WERI-Rb-1 (cell line): ENCODE data around the gene GRB7.

Source experiments
- DNase-seq: peaks from one replicate; pipeline ENCODE4 v3.0.0-alpha.2; 2020
- H3K27ac ChIP-seq: fragments of 250-450 bp; sonication (Bioruptor Pico); 2 replicates; pipeline ENCODE4 v1.5.1; 2020; ENCODE audit warnings: mild to moderate bottlenecking, moderate library complexity
- H3K27me3 ChIP-seq: fragments of 250-450 bp; sonication (Bioruptor Pico); 2 replicates; pipeline ENCODE4 v1.5.1; 2021; ENCODE audit warnings: mild to moderate bottlenecking, low read depth, moderate library complexity; ENCODE audit not compliant: insufficient read depth, severe bottlenecking
- H3K36me3 ChIP-seq: fragments of 250-450 bp; sonication (Bioruptor Pico); 2 replicates; pipeline ENCODE4 v1.5.1; 2020; ENCODE audit warnings: mild to moderate bottlenecking, moderate library complexity
- H3K4me3 ChIP-seq: 2 replicates; pipeline ENCODE4 v1.5.1; 2011; ENCODE audit warnings: low read depth, mild to moderate bottlenecking, control low read depth, low read length
- H3K9me3 ChIP-seq: fragments of 250-450 bp; sonication (Bioruptor Pico); 2 replicates; pipeline ENCODE4 v1.5.1; 2021; ENCODE audit warnings: mild to moderate bottlenecking, moderate library complexity; ENCODE audit not compliant: severe bottlenecking
- TF ChIP-seq, protein P1 (sequence below): IDR thresholded peaks from 2 replicates; pipeline ENCODE4 v1.5.1; 2011; ENCODE audit warnings: low read depth, mild to moderate bottlenecking, control low read depth, inconsistent platforms, low read length

GRB7 gene

DNA sequence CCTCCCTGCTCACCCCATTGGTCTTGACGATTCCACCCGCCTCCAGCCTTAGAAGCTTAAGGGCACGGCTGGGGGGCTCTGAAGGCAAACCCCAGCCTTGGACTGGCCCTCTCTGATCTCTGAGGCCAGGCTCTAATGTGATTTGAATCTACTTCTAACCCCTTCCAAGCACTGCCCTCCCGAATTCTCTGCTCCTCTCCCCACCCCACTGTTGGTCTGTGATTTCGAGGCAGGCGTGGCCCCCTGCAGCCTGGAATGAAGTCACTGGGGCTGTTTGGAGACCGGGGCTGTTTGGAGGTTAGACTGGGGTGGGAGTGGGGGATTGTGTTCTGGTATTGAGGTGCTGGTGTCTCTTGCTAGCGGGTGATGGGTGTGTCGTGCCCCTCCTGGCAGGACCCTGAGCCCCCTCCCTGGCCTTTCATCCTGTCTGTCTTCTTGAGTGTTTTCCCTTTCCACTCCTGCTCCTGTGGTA lies 2.2 kb downstream of the GRB7 start:
- no peak for DNase-seq
- Histone ChIP-seq H3K27ac (no peak overlapping the region; the same call in 1 of the 2 replicates), H3K4me3 (no peak overlapping the region), H3K9me3 (no peaks in the 10 kb centered on the region), H3K36me3 (no peaks in the 10 kb centered on the region), H3K27me3 (no peaks in the 10 kb centered on the region)
- TF ChIP-seq, protein P1, sequence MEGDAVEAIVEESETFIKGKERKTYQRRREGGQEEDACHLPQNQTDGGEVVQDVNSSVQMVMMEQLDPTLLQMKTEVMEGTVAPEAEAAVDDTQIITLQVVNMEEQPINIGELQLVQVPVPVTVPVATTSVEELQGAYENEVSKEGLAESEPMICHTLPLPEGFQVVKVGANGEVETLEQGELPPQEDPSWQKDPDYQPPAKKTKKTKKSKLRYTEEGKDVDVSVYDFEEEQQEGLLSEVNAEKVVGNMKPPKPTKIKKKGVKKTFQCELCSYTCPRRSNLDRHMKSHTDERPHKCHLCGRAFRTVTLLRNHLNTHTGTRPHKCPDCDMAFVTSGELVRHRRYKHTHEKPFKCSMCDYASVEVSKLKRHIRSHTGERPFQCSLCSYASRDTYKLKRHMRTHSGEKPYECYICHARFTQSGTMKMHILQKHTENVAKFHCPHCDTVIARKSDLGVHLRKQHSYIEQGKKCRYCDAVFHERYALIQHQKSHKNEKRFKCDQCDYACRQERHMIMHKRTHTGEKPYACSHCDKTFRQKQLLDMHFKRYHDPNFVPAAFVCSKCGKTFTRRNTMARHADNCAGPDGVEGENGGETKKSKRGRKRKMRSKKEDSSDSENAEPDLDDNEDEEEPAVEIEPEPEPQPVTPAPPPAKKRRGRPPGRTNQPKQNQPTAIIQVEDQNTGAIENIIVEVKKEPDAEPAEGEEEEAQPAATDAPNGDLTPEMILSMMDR: no peak

DNA sequence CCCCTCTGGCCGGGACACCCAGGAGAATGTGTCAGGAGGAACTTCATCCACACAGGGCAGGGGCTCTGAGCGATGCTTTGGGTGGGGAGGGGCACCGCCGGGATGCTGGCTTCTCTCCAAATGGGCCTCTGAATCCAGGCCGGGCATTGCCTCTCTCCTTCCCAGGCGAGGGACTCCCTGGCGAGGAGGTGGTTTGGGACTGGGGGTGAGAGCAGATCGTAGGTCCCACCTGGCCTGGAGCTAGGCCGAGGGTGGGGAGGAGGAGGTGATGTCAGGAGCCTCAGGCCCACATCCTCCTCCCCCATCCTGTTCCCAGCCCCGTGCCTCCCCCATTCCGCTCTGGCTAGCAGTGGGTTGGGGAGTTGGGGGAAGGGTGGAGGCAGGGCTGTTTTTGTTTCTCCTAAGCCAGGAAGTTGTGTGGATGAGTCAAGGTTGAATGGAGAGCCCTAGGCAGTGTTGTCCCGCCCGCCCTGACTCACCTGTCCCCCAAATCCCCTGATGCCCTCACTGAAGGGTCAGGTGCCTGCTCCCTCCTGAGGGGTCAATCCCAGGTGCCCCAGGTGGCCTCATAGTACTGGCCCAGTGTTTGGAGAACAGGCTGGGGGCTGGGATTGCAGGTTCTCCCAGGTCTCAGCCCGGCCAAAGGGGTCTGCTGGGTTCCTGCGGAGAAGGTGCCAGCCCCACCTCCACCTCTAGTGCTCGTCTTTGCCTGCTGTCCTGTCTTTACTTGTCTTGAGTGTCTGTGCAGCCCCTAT lies 2.8 kb downstream of the GRB7 start:
- Histone ChIP-seq H3K9me3 (no peaks in the 10 kb centered on the region), H3K27me3 (no peaks in the 10 kb centered on the region), H3K27ac (no peak overlapping the region), H3K4me3 (no peak overlapping the region), H3K36me3 (no peaks in the 10 kb centered on the region)
- no peak for DNase-seq
- TF ChIP-seq, protein P1: no peak

DNA sequence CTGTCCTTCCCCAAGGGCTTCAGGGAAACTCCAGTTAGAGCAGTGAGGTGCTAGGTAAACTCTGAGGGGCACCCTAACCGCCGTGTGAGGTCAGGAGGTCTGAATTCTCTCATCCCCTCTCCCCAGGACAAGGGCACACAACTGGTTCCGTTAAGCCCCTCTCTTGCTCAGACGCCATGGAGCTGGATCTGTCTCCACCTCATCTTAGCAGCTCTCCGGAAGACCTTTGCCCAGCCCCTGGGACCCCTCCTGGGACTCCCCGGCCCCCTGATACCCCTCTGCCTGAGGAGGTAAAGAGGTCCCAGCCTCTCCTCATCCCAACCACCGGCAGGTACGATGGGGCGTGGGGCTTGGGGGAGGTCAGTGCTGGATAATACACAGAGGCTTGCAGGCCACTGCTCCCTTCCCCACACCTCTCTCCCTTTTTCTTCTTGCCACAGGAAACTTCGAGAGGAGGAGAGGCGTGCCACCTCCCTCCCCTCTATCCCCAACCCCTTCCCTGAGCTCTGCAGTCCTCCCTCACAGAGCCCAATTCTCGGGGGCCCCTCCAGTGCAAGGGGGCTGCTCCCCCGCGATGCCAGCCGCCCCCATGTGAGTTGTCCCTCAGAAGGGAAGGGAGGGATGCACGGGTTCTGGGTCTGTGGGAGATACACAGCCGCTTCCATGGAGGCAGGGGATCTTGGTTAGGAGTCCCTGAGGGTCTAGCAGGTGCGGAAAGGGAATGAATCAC lies 4.6 kb downstream of the GRB7 start:
- TF ChIP-seq, protein P1: no peak
- Histone ChIP-seq H3K27me3 (no peaks in the 10 kb centered on the region), H3K4me3 (no peak overlapping the region), H3K27ac (no peak overlapping the region), H3K36me3 (no peaks in the 10 kb centered on the region), H3K9me3 (no peaks in the 10 kb centered on the region)
- DNase-seq: no peak

DNA sequence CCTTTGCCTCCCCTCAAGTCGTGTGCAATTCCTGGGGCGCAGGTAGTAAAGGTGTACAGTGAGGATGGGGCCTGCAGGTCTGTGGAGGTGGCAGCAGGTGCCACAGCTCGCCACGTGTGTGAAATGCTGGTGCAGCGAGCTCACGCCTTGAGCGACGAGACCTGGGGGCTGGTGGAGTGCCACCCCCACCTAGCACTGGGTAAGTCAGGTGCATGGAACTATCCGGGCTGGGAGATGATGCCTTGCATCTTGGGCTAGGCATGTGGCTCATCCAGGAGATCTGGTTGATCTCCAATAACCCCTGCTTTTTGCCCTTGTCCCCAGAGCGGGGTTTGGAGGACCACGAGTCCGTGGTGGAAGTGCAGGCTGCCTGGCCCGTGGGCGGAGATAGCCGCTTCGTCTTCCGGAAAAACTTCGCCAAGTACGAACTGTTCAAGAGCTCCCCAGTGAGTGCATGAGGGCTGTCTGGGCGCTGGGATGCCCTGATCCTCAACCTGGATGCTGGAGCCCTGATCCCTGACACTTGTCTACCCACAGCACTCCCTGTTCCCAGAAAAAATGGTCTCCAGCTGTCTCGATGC lies 5.2 kb downstream of the GRB7 start:
- no peak overlapping the region for H3K27ac ChIP-seq
- no peaks in the 10 kb centered on the region for H3K27me3 ChIP-seq
- no peaks in the 10 kb centered on the region for H3K36me3 ChIP-seq
- H3K4me3 ChIP-seq: no peak overlapping the region
- TF ChIP-seq, protein P1: no peak
- H3K9me3 ChIP-seq: no peaks in the 10 kb centered on the region
- DNase-seq: no peak

DNA sequence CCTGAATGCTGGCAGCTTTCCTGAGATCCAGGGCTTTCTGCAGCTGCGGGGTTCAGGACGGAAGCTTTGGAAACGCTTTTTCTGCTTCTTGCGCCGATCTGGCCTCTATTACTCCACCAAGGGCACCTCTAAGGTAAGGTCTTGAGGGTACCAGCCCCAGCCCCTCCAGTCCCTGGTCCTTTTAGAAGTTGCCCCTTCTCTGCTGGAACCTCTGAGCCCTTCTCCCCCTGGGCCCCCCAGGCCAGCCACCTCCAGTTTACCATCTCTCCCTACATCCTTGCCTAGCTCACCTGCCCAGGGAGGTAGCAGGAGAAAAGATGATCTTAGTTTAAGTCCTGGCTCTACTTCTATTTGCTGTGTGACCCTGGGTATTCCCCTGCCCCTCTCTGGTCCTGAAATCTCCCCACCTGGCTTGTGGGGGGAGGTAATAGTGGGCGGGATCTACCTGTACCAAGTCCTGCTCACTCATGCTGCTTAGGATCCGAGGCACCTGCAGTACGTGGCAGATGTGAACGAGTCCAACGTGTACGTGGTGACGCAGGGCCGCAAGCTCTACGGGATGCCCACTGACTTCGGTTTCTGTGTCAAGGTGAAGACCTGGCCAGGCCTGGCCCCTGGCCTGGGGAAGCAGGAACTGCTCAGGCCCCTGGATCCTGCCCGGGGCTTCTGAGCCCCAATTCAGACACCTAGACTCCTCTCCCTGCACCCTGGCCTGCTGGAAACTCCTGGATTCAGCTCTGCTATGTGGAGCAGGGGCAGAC lies 6.5 kb downstream of the GRB7 start:
- H3K36me3 ChIP-seq: no peaks in the 10 kb centered on the region
- H3K4me3 ChIP-seq: no peak overlapping the region
- no peaks in the 10 kb centered on the region for H3K27me3 ChIP-seq
- no peaks in the 10 kb centered on the region for H3K9me3 ChIP-seq
- DNase-seq: no peak
- TF ChIP-seq, protein P1: no peak
- H3K27ac ChIP-seq: no peak overlapping the region
